ENCODE data around the gene ATP2A1. TPM values are rescaled to one million over a fixed set of nuclear protein-coding genes. Genes with fewer than 3 reads are reported as not detected.

The ATP2A1 gene
- total and polyA plus RNA-seq, 12 donors = 0.05 to 1.2 (median 0.88) TPM; not detected in 1

DNA sequence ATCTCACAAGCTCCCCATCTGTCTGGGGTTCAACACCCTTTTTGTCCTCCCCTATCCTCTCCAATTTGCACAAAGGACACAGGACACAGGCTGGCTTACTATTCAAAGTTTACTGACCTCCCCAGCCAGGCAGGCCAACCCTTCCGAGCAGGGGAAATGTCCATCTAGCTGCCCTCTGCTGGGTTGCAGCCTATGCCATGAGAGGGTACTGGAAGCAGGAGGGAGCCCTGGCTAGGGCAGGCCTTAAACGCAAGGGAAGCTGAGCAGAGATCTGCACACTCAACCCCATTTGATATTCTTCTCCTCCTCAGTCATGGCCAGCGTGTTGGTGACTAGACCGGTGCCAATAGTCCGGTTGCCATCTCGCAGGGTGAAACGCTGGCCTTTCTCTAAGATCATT is 35.6 kb upstream of the ATP2A1 start:
- TF ChIP-seq, protein P1, sequence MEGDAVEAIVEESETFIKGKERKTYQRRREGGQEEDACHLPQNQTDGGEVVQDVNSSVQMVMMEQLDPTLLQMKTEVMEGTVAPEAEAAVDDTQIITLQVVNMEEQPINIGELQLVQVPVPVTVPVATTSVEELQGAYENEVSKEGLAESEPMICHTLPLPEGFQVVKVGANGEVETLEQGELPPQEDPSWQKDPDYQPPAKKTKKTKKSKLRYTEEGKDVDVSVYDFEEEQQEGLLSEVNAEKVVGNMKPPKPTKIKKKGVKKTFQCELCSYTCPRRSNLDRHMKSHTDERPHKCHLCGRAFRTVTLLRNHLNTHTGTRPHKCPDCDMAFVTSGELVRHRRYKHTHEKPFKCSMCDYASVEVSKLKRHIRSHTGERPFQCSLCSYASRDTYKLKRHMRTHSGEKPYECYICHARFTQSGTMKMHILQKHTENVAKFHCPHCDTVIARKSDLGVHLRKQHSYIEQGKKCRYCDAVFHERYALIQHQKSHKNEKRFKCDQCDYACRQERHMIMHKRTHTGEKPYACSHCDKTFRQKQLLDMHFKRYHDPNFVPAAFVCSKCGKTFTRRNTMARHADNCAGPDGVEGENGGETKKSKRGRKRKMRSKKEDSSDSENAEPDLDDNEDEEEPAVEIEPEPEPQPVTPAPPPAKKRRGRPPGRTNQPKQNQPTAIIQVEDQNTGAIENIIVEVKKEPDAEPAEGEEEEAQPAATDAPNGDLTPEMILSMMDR (IDR thresholded peaks at IDR 0.05) = no peak
- Histone ChIP-seq H3K4me3 (no peak overlapping the region), H3K27me3 (no peaks in the 10 kb centered on the region), H3K9me3 (replicated peaks in 1 of 3) (no peaks in the 10 kb centered on the region), H3K4me1 (replicated peaks in 1 of 2) (peaks cover 15 to 20% of the 10 kb centered on the region in 2 donors), H3K27ac (no peak overlapping the region), H3K36me3 (replicated peaks in 1 of 2) (peaks cover 0 to 51% of the 10 kb centered on the region in 2 donors)
- intact Hi-C loops (cut with DNase I) = no loop called here
- DNase-seq = no peak
- 85 to 90% (median 88%) methylated on average over 6 to 7 of the region's 7 CpGs for WGBS, 4 donors

DNA sequence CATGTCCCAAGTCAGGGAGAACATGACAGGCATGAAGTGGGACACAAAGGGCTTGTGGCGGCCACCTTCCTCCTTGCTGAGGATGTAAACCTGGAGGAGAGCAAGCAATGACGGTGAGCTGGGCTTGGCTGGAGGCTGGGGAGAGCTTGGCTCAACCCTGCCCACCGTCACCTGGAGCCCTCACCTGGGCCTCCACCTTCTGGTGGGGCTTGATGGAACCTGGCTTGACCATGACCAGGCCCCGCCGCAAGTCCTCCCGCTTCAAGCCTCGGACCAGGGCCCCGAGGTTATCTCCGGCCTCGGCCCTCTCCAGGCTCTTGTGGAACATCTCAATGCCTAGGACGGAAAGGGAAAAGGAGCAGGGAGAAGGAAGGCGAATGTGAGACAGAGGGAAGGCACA is 34.5 kb upstream of the ATP2A1 start:
- intact Hi-C loops (cut with DNase I) = no loop called here
- H3K9me3 ChIP-seq (replicated peaks in 1 of 3) = no peaks in the 10 kb centered on the region
- H3K27ac ChIP-seq = no peak overlapping the region
- WGBS, 4 donors = 89 to 95% (median 92%) methylated on average over 8 to 12 of the region's 12 CpGs
- peaks cover 0 to 40% of the 10 kb centered on the region in 2 donors for H3K36me3 ChIP-seq (replicated peaks in 1 of 2)
- H3K4me1 ChIP-seq (replicated peaks in 1 of 2) = peaks cover 15 to 20% of the 10 kb centered on the region in 2 donors
- TF ChIP-seq, protein P1 (IDR thresholded peaks at IDR 0.05) = no peak
- TF ChIP-seq POLR2A (IDR thresholded peaks at IDR 0.05) = no peak
- H3K27me3 ChIP-seq = no peaks in the 10 kb centered on the region
- no peak overlapping the region for H3K4me3 ChIP-seq
- no peak for DNase-seq

DNA sequence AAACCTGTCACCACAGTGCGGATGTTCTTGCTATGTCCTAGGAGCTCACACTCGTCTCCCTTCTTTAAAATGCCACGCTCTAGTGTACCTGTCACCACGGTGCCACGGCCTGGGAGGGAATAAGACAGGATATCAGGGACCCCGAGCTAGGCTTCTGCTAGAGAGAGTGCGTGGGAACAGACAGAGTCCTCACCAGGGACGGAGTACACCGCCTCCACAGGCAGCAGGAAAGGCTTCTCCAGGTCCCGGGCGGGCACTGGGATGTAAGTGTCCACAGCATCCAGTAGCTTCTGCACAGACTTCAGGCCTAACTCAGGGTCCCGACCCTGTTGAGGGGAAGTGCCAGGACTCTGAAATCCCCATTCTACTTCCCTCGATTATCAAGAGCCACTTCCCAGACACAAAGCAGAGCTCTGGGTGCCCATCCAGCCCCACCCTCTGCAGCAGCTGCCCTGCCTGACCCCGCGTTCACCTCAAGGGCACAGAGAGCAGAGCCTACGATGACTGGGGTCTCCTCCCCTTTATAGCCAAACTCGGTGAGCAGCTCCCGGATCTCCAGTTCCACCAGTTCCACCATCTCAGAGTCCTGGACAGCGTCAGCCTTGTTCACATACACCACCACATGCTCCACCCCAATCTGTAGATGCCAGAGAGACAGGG is 33.9 kb upstream of the ATP2A1 start:
- peaks cover 0 to 40% of the 10 kb centered on the region in 2 donors for H3K36me3 ChIP-seq (replicated peaks in 1 of 2)
- intact Hi-C loops (cut with DNase I) = no loop called here
- DNase-seq = no peak
- H3K4me1 ChIP-seq (replicated peaks in 1 of 2) = peaks cover 15 to 20% of the 10 kb centered on the region in 2 donors
- H3K9me3 ChIP-seq (replicated peaks in 1 of 3) = no peaks in the 10 kb centered on the region
- TF ChIP-seq POLR2A (IDR thresholded peaks at IDR 0.05) = no peak
- TF ChIP-seq, protein P1 (IDR thresholded peaks at IDR 0.05) = no peak
- H3K27me3 ChIP-seq = no peaks in the 10 kb centered on the region
- WGBS, 4 donors = 83 to 86% (median 85%) methylated on average over 14 to 19 of the region's 19 CpGs
- H3K4me3 ChIP-seq = no peak overlapping the region
- no peak overlapping the region for H3K27ac ChIP-seq

DNA sequence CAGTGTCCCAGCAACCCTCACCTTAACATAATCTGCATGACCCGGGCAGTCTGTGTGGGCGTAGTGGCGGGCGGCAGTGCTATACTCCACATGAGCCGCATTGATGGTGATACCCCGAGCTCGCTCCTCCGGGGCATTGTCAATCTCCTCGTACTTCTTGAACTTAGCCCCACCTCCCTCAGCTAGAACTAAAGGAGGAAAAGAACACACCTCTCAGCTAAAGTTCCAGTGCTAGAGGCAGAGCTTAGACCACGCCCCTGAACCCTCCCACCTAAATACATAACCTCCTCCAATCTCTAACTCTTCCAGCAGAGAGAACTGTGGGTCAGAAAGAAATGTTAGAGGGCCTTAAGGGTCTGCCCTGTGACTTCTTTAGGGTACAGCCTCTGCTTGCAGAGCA is 33.0 kb upstream of the ATP2A1 start:
- Histone ChIP-seq H3K4me1 (replicated peaks in 1 of 2) (peaks cover 15 to 20% of the 10 kb centered on the region in 2 donors), H3K27me3 (no peaks in the 10 kb centered on the region), H3K9me3 (replicated peaks in 1 of 3) (no peaks in the 10 kb centered on the region), H3K36me3 (replicated peaks in 1 of 2) (peaks cover 0 to 40% of the 10 kb centered on the region in 2 donors), H3K4me3 (peak overlapping the region in 3 of 4 donors; percentile 94 to 96 (median 96)), H3K27ac (peak overlapping the region in 3 of 5 donors; percentile 86 to 91 (median 89))
- TF ChIP-seq, protein P1 (IDR thresholded peaks at IDR 0.05) = no peak
- no peak for TF ChIP-seq POLR2A (IDR thresholded peaks at IDR 0.05)
- peak in 1 of 7 donors; percentile 35 for DNase-seq
- intact Hi-C loops (cut with DNase I) = no loop called here
- 41 to 53% (median 52%) methylated on average over 7 to 10 of the region's 10 CpGs for WGBS, 4 donors

Measured in adrenal gland (tissue), 12 donors.